Hepatocyte (in vitro differentiated cells): Measurements from ENCODE around the gene FAM222B. TPM values are rescaled to one million over a fixed set of nuclear protein-coding genes. Genes with fewer than 3 reads are reported as not detected.

Experiments
- DNase-seq: peaks from one replicate; pipeline ENCODE4 v3.0.0-alpha.2; 2016; ENCODE audit warnings: low spot score
- H2AFZ ChIP-seq: fragments of 200-600 bp; sonication (generic); 2 replicates; pipeline ENCODE4 v1.6.0; 2016; ENCODE audit warnings: antibody characterized with exemption, mild to moderate bottlenecking
- H3K27ac ChIP-seq: fragments of 200-600 bp; sonication (generic); 2 replicates; pipeline ENCODE4 v1.5.1; 2016; ENCODE audit warnings: mild to moderate bottlenecking
- H3K27me3 ChIP-seq: fragments of 200-600 bp; sonication (generic); 2 replicates; pipeline ENCODE4 v1.6.1; 2016
- H3K36me3 ChIP-seq: fragments of 200-600 bp; sonication (generic); replicated peaks from 2 replicates; pipeline ENCODE4 v1.5.1; 2016; ENCODE audit warnings: low read depth; ENCODE audit not compliant: insufficient read depth
- H3K4me1 ChIP-seq: fragments of 200-600 bp; sonication (generic); 2 replicates; pipeline ENCODE4 v1.5.1; 2016; ENCODE audit warnings: mild to moderate bottlenecking, moderate library complexity; ENCODE audit not compliant: insufficient read depth
- H3K4me2 ChIP-seq: fragments of 200-600 bp; sonication (generic); 2 replicates; pipeline ENCODE4 v1.6.0; 2016
- H3K4me3 ChIP-seq: fragments of 200-600 bp; sonication (generic); 2 replicates; pipeline ENCODE4 v1.5.1; 2016; ENCODE audit warnings: mild to moderate bottlenecking
- H3K79me2 ChIP-seq: fragments of 200-600 bp; sonication (generic); 2 replicates; pipeline ENCODE4 v1.6.0; 2017; ENCODE audit warnings: mild to moderate bottlenecking
- H3K9me2 ChIP-seq: fragments of 200-600 bp; sonication (generic); replicated peaks from 2 replicates; pipeline ENCODE4 v1.6.0; 2017; ENCODE audit warnings: mild to moderate bottlenecking; ENCODE audit not compliant: insufficient read depth
- H3K9me3 ChIP-seq: fragments of 200-600 bp; sonication (generic); 2 replicates; pipeline ENCODE4 v1.5.1; 2016; ENCODE audit warnings: low read depth, mild to moderate bottlenecking
- H4K20me1 ChIP-seq: fragments of 200-600 bp; sonication (generic); 2 replicates; pipeline ENCODE4 v1.6.0; 2016; ENCODE audit warnings: mild to moderate bottlenecking; ENCODE audit not compliant: insufficient read depth, poor library complexity, severe bottlenecking
- CTCF ChIP-seq: fragments of 200-600 bp; sonication (generic); IDR thresholded peaks from 2 replicates; pipeline ENCODE4 v1.5.1; 2016; ENCODE audit warnings: antibody characterized with exemption, mild to moderate bottlenecking; ENCODE audit not compliant: poor library complexity
- EZH2 ChIP-seq: fragments of 200-600 bp; sonication (generic); IDR thresholded peaks from 2 replicates; pipeline ENCODE4 v1.6.1; 2016; ENCODE audit warnings: antibody characterized with exemption, mild to moderate bottlenecking, borderline replicate concordance
- EZH2phosphoT487 ChIP-seq: fragments of 200-600 bp; sonication (generic); IDR thresholded peaks from one replicate; pipeline ENCODE4 v1.6.1; 2018; ENCODE audit warnings: antibody characterized with exemption, mild to moderate bottlenecking, low read depth, moderate library complexity; ENCODE audit not compliant: unreplicated experiment, severe bottlenecking
- WGBS: methylation state at CpG from one replicate; pipeline ENCODE4 v1.1.6; 2016; ENCODE audit warnings: low lambda C conversion rate; ENCODE audit errors: missing lambda C conversion rate; 5-methylcytosine and 5-hydroxymethylcytosine counted together
- polyA plus RNA-seq: library from polyadenylated mRNA; unstranded; fragments of >200 nt; fragmentation: Nextera tagmentation; extraction: Ambion mirVana; gene quantifications from 2 replicates; pipeline ENCODE4 v1.2.1, GENCODE V29; 2016
- total RNA-seq: library from RNA; depleted of rRNA; stranded (reverse); fragments of >200 nt; gene quantifications from 2 replicates; pipeline ENCODE4 v1.2.3, GENCODE V29; 2014

The FAM222B gene
- total and polyA plus RNA-seq, 2 experiments from 2014 or later, result 7.9 to 36.0 TPM

GRCh38 chr17:28889996-28890395 is 47.4 kb upstream of the FAM222B start:
- Histone ChIP-seq H3K27ac (no peak overlapping the region), H3K4me2 (no peak overlapping the region), H3K9me3 (no peaks in the 10 kb centered on the region), H3K9me2 (no peaks in the 10 kb centered on the region), H2AFZ (no peak overlapping the region), H3K27me3 (no peaks in the 10 kb centered on the region), H3K4me3 (no peak overlapping the region), H3K79me2 (peaks cover 26% of the 10 kb centered on the region), H3K4me1 (no peaks in the 10 kb centered on the region), H4K20me1 (peaks cover 2% of the 10 kb centered on the region), H3K36me3 (no peaks in the 10 kb centered on the region)
- TF ChIP-seq EZH2phosphoT487 (no peak), EZH2 (no peak)
- 96% methylated on average over 5 of the region's 5 CpGs for WGBS
- DNase-seq, result no peak

- Histone ChIP-seq H3K27ac (no peak overlapping the region), H4K20me1 (no peaks in the 10 kb centered on the region), H3K4me3 (no peak overlapping the region), H3K79me2 (peaks cover 14% of the 10 kb centered on the region), H3K4me1 (no peaks in the 10 kb centered on the region), H3K9me3 (no peaks in the 10 kb centered on the region), H3K36me3 (no peaks in the 10 kb centered on the region), H2AFZ (no peak overlapping the region), H3K27me3 (no peaks in the 10 kb centered on the region), H3K9me2 (no peaks in the 10 kb centered on the region), H3K4me2 (no peak overlapping the region)
- TF ChIP-seq CTCF (no peak), EZH2 (no peak), EZH2phosphoT487 (no peak)
- WGBS, result 93% methylated on average over 7 of the region's 7 CpGs
- no peak for DNase-seq
Measured at GRCh38 chr17:28888832-28889231, 46.2 kb upstream of the FAM222B start.

- no peak for DNase-seq
- Histone ChIP-seq H3K27me3 (no peaks in the 10 kb centered on the region), H3K36me3 (no peaks in the 10 kb centered on the region), H3K27ac (no peak overlapping the region), H3K4me3 (no peak overlapping the region), H3K4me2 (no peak overlapping the region), H3K9me2 (no peaks in the 10 kb centered on the region), H4K20me1 (no peaks in the 10 kb centered on the region), H2AFZ (no peak overlapping the region), H3K4me1 (no peaks in the 10 kb centered on the region), H3K79me2 (peaks cover 6% of the 10 kb centered on the region), H3K9me3 (no peaks in the 10 kb centered on the region)
- TF ChIP-seq EZH2, result no peak
- no peak for TF ChIP-seq EZH2phosphoT487
- TF ChIP-seq CTCF, result no peak
- 95% methylated on average over 12 of the region's 12 CpGs for WGBS
Measured at GRCh38 chr17:28887871-28888471, 45.4 kb upstream of the FAM222B start.

- Histone ChIP-seq H3K36me3 (no peaks in the 10 kb centered on the region), H2AFZ (no peak overlapping the region), H3K27me3 (no peaks in the 10 kb centered on the region), H3K9me3 (no peaks in the 10 kb centered on the region), H3K9me2 (no peaks in the 10 kb centered on the region), H3K4me2 (no peak overlapping the region), H4K20me1 (no peaks in the 10 kb centered on the region), H3K27ac (no peak overlapping the region), H3K79me2 (no peaks in the 10 kb centered on the region), H3K4me1 (no peaks in the 10 kb centered on the region), H3K4me3 (no peak overlapping the region)
- DNase-seq, result no peak
- TF ChIP-seq EZH2phosphoT487, result no peak
- TF ChIP-seq EZH2, result no peak
- no peak for TF ChIP-seq CTCF
- 81% methylated on average over 9 of the region's 10 CpGs for WGBS
Measured at GRCh38 chr17:28885951-28886350, 43.4 kb upstream of the FAM222B start.
